Stimulated activated CD8-positive, alpha-beta memory T cell treated with anti-CD3 and anti-CD28 coated beads, Interleukin-7, amount 100 ng/mL, for 4 hours (primary cell): ENCODE data around the gene PPP4R3A.
"Not testable (repeated sequence)": the region's sequence is repeated elsewhere in the genome, so short reads cannot be mapped to it uniquely, and the experiment has no call there.

Source experiments
- DNase-seq, 2 donors: peaks; one replicate each; pipeline ENCODE4 v3.0.0-alpha.2; 2020; ENCODE audit warnings: low read depth in 2 of 2

Gene PPP4R3A

GRCh38 chr14:91438845-91439244, 71.3 kb downstream of the PPP4R3A start:
- no peak for DNase-seq

GRCh38 chr14:91436266-91436665, 73.8 kb downstream of the PPP4R3A start:
- not testable (repeated sequence) for DNase-seq

- no peak for DNase-seq
Observed at GRCh38 chr14:91429385-91429784, 80.7 kb downstream of the PPP4R3A start.

- DNase-seq, result not testable (repeated sequence)
Observed at GRCh38 chr14:91428931-91429330, 81.2 kb downstream of the PPP4R3A start.

GRCh38 chr14:91425531-91425944, 84.6 kb downstream of the PPP4R3A start:
- not testable (repeated sequence) for DNase-seq

GRCh38 chr14:91424813-91425530, 85.1 kb downstream of the PPP4R3A start:
- DNase-seq, result no peak

- DNase-seq, result no peak
Observed at GRCh38 chr14:91420686-91421085, 89.4 kb downstream of the PPP4R3A start.

GRCh38 chr14:91419451-91419850, 90.7 kb downstream of the PPP4R3A start:
- no peak for DNase-seq

GRCh38 chr14:91419044-91419397, 91.1 kb downstream of the PPP4R3A start:
- DNase-seq, result peak in 1 of 2 donors; percentile 48

- DNase-seq, result peak; percentile 74
Observed at GRCh38 chr14:91418387-91419043, 91.6 kb downstream of the PPP4R3A start.

GRCh38 chr14:91417983-91418386, 92.1 kb downstream of the PPP4R3A start:
- DNase-seq, result peak in 1 of 2 donors; percentile 69

- DNase-seq, result peak; percentile 52 to 79
Observed at GRCh38 chr14:91417120-91417982, 92.8 kb downstream of the PPP4R3A start, which contains the start of gene CCDC88C. Gene CCDC88C, minus strand, starts transcription at chr14:91417820. Its CDS starts 130 bp downstream, at chr14:91417690.

GRCh38 chr14:91416744-91417119, 93.4 kb downstream of the PPP4R3A start:
- no peak for DNase-seq

GRCh38 chr14:91415794-91416743, 94.0 kb downstream of the PPP4R3A start:
- peak; percentile 50 to 52 for DNase-seq

GRCh38 chr14:91414475-91414833, 95.7 kb downstream of the PPP4R3A start:
- no peak for DNase-seq

- no peak for DNase-seq
Observed at GRCh38 chr14:91413547-91414474, 96.3 kb downstream of the PPP4R3A start.

- no peak for DNase-seq
Observed at GRCh38 chr14:91412939-91413338, 97.2 kb downstream of the PPP4R3A start.

GRCh38 chr14:91410771-91411536, 99.2 kb downstream of the PPP4R3A start:
- no peak for DNase-seq
